ENCODE results near the gene ASPA. TPM values are rescaled to one million over a fixed set of nuclear protein-coding genes. Genes with fewer than 3 reads are reported as not detected.

ASPA gene
- polyA plus RNA-seq, 3 donors = 19.1 to 36.5 (median 31.8) TPM

- no peak for DNase-seq
Observed at GRCh38 chr17:3532106-3532858, 56.5 kb downstream of the ASPA start.

GRCh38 chr17:3532859-3533142 is 57.0 kb downstream of the ASPA start:
- no peak for DNase-seq

- DNase-seq = no peak
Observed at GRCh38 chr17:3533752-3534151, 58.0 kb downstream of the ASPA start.

GRCh38 chr17:3534881-3535252 is 59.1 kb downstream of the ASPA start:
- no peak for DNase-seq

GRCh38 chr17:3535253-3535995 is 59.6 kb downstream of the ASPA start:
- DNase-seq = peak; percentile 62

GRCh38 chr17:3536716-3537115 is 60.9 kb downstream of the ASPA start:
- no peak for DNase-seq

- DNase-seq = no peak
Observed at GRCh38 chr17:3539881-3540540, 64.2 kb downstream of the ASPA start.

GRCh38 chr17:3542410-3543088 is 66.8 kb downstream of the ASPA start:
- no peak for DNase-seq

- no peak for DNase-seq
Observed at GRCh38 chr17:3543453-3543852, 67.7 kb downstream of the ASPA start.

- no peak for DNase-seq
Observed at GRCh38 chr17:3544365-3544764, 68.6 kb downstream of the ASPA start.

- no peak for DNase-seq
Observed at GRCh38 chr17:3545151-3545550, 69.4 kb downstream of the ASPA start.

- DNase-seq = no peak
Observed at GRCh38 chr17:3546521-3546920, 70.7 kb downstream of the ASPA start.

GRCh38 chr17:3546997-3547396 is 71.2 kb downstream of the ASPA start:
- DNase-seq = no peak

- no peak for DNase-seq
Observed at GRCh38 chr17:3547628-3548027, 71.8 kb downstream of the ASPA start.

GRCh38 chr17:3549610-3550162 is 73.9 kb downstream of the ASPA start:
- DNase-seq = no peak

- no peak for DNase-seq
Observed at GRCh38 chr17:3551189-3551588, 75.4 kb downstream of the ASPA start.

GRCh38 chr17:3552916-3553315 is 77.1 kb downstream of the ASPA start:
- no peak for DNase-seq

Other genes starting within 250 kb of the ASPA start
- under 1 TPM; 0.18 to 0.33 (median 0.19) TPM for gene OR3A1, start 177.6 kb upstream of the ASPA start, polyA plus RNA-seq (ENCODE audit: insufficient read length in 3 of 3)
- 1 to 10 TPM in 1 of 3 donors, under 1 TPM in 2; 0.18 to 2.5 (median 0.71) TPM for gene OR3A2, start 89.7 kb upstream of the ASPA start, polyA plus RNA-seq (ENCODE audit: insufficient read length in 3 of 3)
- under 1 TPM in 1 of 3 donors, not detected in 2; 0.06 TPM for gene OR1E1, start 77.6 kb upstream of the ASPA start, polyA plus RNA-seq (ENCODE audit: insufficient read length in 3 of 3)
- gene OR3A3, start 64.6 kb upstream of the ASPA start, polyA plus RNA-seq (ENCODE audit: insufficient read length in 3 of 3) = under 1 TPM; 0.03 to 0.12 (median 0.10) TPM
- gene OR1E2, start 42.2 kb upstream of the ASPA start, polyA plus RNA-seq (ENCODE audit: insufficient read length in 3 of 3) = not detected
- under 1 TPM; 0.38 to 0.68 (median 0.41) TPM for gene SPATA22, start 4.2 kb upstream of the ASPA start, polyA plus RNA-seq (ENCODE audit: insufficient read length in 3 of 3)
- gene TRPV3, start 81.8 kb downstream of the ASPA start, polyA plus RNA-seq (ENCODE audit: insufficient read length in 3 of 3) = 1 to 10 TPM in 2 of 3 donors, under 1 TPM in 1; 0.77 to 1.7 (median 1.4) TPM
- 10 to 100 TPM in 2 of 3 donors, 1 to 10 TPM in 1; 7.7 to 14.0 (median 10.3) TPM for gene TRPV1, start 133.4 kb downstream of the ASPA start, polyA plus RNA-seq (ENCODE audit: insufficient read length in 3 of 3)
- 10 to 100 TPM; 13.6 to 20.8 (median 15.6) TPM for gene SHPK, start 160.3 kb downstream of the ASPA start, polyA plus RNA-seq (ENCODE audit: insufficient read length in 3 of 3)
- 10 to 100 TPM; 20.9 to 25.4 (median 24.5) TPM for gene CTNS, start 160.8 kb downstream of the ASPA start, polyA plus RNA-seq (ENCODE audit: insufficient read length in 3 of 3)
- 100 to 1,000 TPM in 2 of 3 donors, 10 to 100 TPM in 1; 97.1 to 123 (median 109) TPM for gene TAX1BP3, start 192.6 kb downstream of the ASPA start, polyA plus RNA-seq (ENCODE audit: insufficient read length in 3 of 3)
- 10 to 100 TPM; 28.5 to 39.8 (median 36.7) TPM for gene EMC6, start 192.8 kb downstream of the ASPA start, polyA plus RNA-seq (ENCODE audit: insufficient read length in 3 of 3)
- 1 to 10 TPM; 1.3 to 2.0 (median 1.6) TPM for gene P2RX5, start 220.2 kb downstream of the ASPA start, polyA plus RNA-seq (ENCODE audit: insufficient read length in 3 of 3)
- 1 to 10 TPM; 3.0 to 3.8 (median 3.2) TPM for gene HASPIN, start 247.9 kb downstream of the ASPA start, polyA plus RNA-seq (ENCODE audit: insufficient read length in 3 of 3)